H1 (cell line): ENCODE measurements around the gene YARS1. TPM values are rescaled to one million over a fixed set of nuclear protein-coding genes. Genes with fewer than 3 reads are reported as not detected.

Source experiments
- CTCF ChIA-PET: fragments of 300-600 bp; sonication (Branson Sonifier 250); formaldehyde crosslinking; loops from one replicate; lab custom pipeline; 2021; ENCODE audit not compliant: partially characterized antibody; lab: Charles Lee
- POLR2A ChIA-PET: fragments of 300-600 bp; sonication (Branson Sonifier 250); formaldehyde crosslinking; loops from one replicate; lab custom pipeline; 2021; ENCODE audit warnings: inconsistent platforms; ENCODE audit not compliant: partially characterized antibody; lab: Charles Lee
- DNase-seq, 2 experiments: peaks; one replicate each; pipeline versions ENCODE4 v3.0.0 to v3.0.0-alpha.2; 2010 to 2022; ENCODE audit warnings: low spot score in 2 of 2, low read depth in 1 of 2, mixed read lengths in 1 of 2
- FAIRE-seq: peaks from 2 replicates; lab custom pipeline; 2011; peaks lifted over from hg19 to GRCh38; lab: Jason Lieb, UNC
- H2AFZ ChIP-seq: 2 replicates; pipeline ENCODE4 v1.8.1; 2012; ENCODE audit warnings: low read length, inconsistent platforms
- H2AK5ac ChIP-seq: 2 replicates; pipeline ENCODE4 v1.6.1; 2013; ENCODE audit warnings: low read depth, low read length
- H2BK120ac ChIP-seq: replicated peaks from 2 replicates; pipeline ENCODE3; 2013; ENCODE audit warnings: low read depth, low read length, inconsistent platforms
- H2BK12ac ChIP-seq: 2 replicates; pipeline ENCODE4 v1.6.1; 2013; ENCODE audit warnings: low read depth, low read length
- H2BK15ac ChIP-seq: 2 replicates; pipeline ENCODE4 v1.6.1; 2013; ENCODE audit warnings: low read length
- H2BK20ac ChIP-seq: 2 replicates; pipeline ENCODE4 v1.6.1; 2013; ENCODE audit warnings: low read length
- H2BK5ac ChIP-seq: 2 replicates; pipeline ENCODE4 v1.6.1; 2013; ENCODE audit warnings: low read depth, low read length
- H3K14ac ChIP-seq: 2 replicates; pipeline ENCODE4 v1.6.1; 2013; ENCODE audit warnings: inconsistent platforms; ENCODE audit not compliant: insufficient read length
- H3K18ac ChIP-seq: 2 replicates; pipeline ENCODE4 v1.6.1; 2013; ENCODE audit warnings: low read length; ENCODE audit errors: extremely low read depth
- H3K23ac ChIP-seq: 2 replicates; pipeline ENCODE4 v1.6.1; 2013; ENCODE audit warnings: inconsistent platforms; ENCODE audit not compliant: insufficient read length
- H3K23me2 ChIP-seq: 2 replicates; pipeline ENCODE4 v1.6.1; 2013; ENCODE audit warnings: low read depth, low read length
- H3K27ac ChIP-seq: 2 replicates; pipeline ENCODE4 v1.6.1; 2011; ENCODE audit warnings: low read depth, low read length, inconsistent platforms
- H3K27me3 ChIP-seq, 4 experiments: replicated peaks in 1 of 4; 1 replicate in 1 of 4; 2 replicates in 3 of 4; pipeline versions ENCODE4 v1.6.1 to v1.8.1; 2011 to 2013; ENCODE audit warnings: low read length in 3 of 4, mild to moderate bottlenecking in 3 of 4, inconsistent platforms in 2 of 4, mixed read lengths in 2 of 4, moderate library complexity in 1 of 4; ENCODE audit not compliant: control insufficient read depth in 3 of 4, insufficient read depth in 3 of 4; ENCODE audit errors: extremely low read depth in 1 of 4
- H3K36me3 ChIP-seq, 4 experiments: 2 replicates each; pipeline versions ENCODE4 v1.6.1 to v1.8.1; 2011 to 2013; ENCODE audit warnings: mild to moderate bottlenecking in 4 of 4, low read length in 3 of 4, moderate library complexity in 2 of 4, control low read depth in 1 of 4, inconsistent platforms in 1 of 4; ENCODE audit not compliant: insufficient read depth in 4 of 4, control insufficient read depth in 2 of 4
- H3K4ac ChIP-seq: replicated peaks from 2 replicates; pipeline ENCODE3; 2013; ENCODE audit warnings: low read length, low read depth, mixed read lengths, inconsistent platforms; ENCODE audit not compliant: insufficient read length
- H3K4me1 ChIP-seq, 4 experiments: replicated peaks in 1 of 4; 1 replicate in 1 of 4; 2 replicates in 3 of 4; pipeline versions ENCODE4 v1.6.1 to v1.8.1; 2011 to 2013; ENCODE audit warnings: low read length in 3 of 4, inconsistent platforms in 2 of 4, mixed read lengths in 1 of 4; ENCODE audit not compliant: insufficient read depth in 4 of 4, control insufficient read depth in 3 of 4
- H3K4me2 ChIP-seq, 2 experiments: 2 replicates each; pipeline versions ENCODE4 v1.6.1 to v1.8.1; 2011 to 2013; ENCODE audit warnings: low read depth in 2 of 2, low read length in 2 of 2, control low read depth in 1 of 2, inconsistent platforms in 1 of 2, mild to moderate bottlenecking in 1 of 2; ENCODE audit not compliant: insufficient read depth in 1 of 2
- H3K4me3 ChIP-seq, 4 experiments: fragments of 200-600, 300-600 bp in 1 of 4; sonication (generic), shearing (Covaris generic), sonication (Bioruptor Twin) in 1 of 4; 2 replicates each; pipeline versions ENCODE4 v1.5.1 to v1.8.1; 2011 to 2016; ENCODE audit warnings: low read length in 4 of 4, low read depth in 3 of 4, control low read depth in 2 of 4, inconsistent platforms in 2 of 4, mild to moderate bottlenecking in 2 of 4, mixed read lengths in 1 of 4, moderate library complexity in 1 of 4; ENCODE audit not compliant: insufficient read depth in 2 of 4; ENCODE audit errors: extremely low read depth in 1 of 4
- H3K56ac ChIP-seq: replicated peaks from 2 replicates; pipeline ENCODE3; 2013; ENCODE audit warnings: low read depth, mild to moderate bottlenecking, mixed read lengths, low read length, inconsistent platforms; ENCODE audit not compliant: insufficient read length
- H3K79me1 ChIP-seq: 2 replicates; pipeline ENCODE4 v1.6.1; 2013; ENCODE audit warnings: low read depth, low read length, control low read depth
- H3K79me2 ChIP-seq, 2 experiments: 2 replicates each; pipeline versions ENCODE4 v1.6.1 to v1.8.1; 2012 to 2013; ENCODE audit warnings: low read length in 2 of 2, mild to moderate bottlenecking in 2 of 2, inconsistent platforms in 1 of 2; ENCODE audit not compliant: insufficient read depth in 2 of 2, control insufficient read depth in 1 of 2
- H3K9ac ChIP-seq, 4 experiments: replicated peaks in 1 of 4; 1 replicate in 1 of 4; 2 replicates in 3 of 4; pipeline versions ENCODE4 v1.6.1 to v1.8.1; 2011 to 2013; ENCODE audit warnings: low read depth in 3 of 4, low read length in 3 of 4, control low read depth in 2 of 4, mild to moderate bottlenecking in 2 of 4, moderate library complexity in 2 of 4, inconsistent platforms in 1 of 4; ENCODE audit errors: extremely low read depth in 1 of 4
- H3K9me3 ChIP-seq, 2 experiments: 2 replicates each; pipeline versions ENCODE4 v1.6.1 to v1.8.1; 2012 to 2013; ENCODE audit warnings: mild to moderate bottlenecking in 2 of 2, moderate library complexity in 2 of 2, control low read depth in 1 of 2, inconsistent platforms in 1 of 2, low read depth in 1 of 2, low read length in 1 of 2, mixed read lengths in 1 of 2; ENCODE audit not compliant: insufficient read depth in 2 of 2
- H4K20me1 ChIP-seq, 2 experiments: replicated peaks in 1 of 2; 2 replicates each; pipeline versions ENCODE3 to v1.8.1; 2011 to 2013; ENCODE audit warnings: inconsistent platforms in 2 of 2, low read length in 2 of 2, mild to moderate bottlenecking in 1 of 2; ENCODE audit not compliant: insufficient read depth in 2 of 2, control insufficient read depth in 1 of 2
- H4K5ac ChIP-seq: 2 replicates; pipeline ENCODE4 v1.6.1; 2013; ENCODE audit warnings: low read length, low read depth, mixed read lengths, inconsistent platforms; ENCODE audit not compliant: insufficient read length
- H4K8ac ChIP-seq: 2 replicates; pipeline ENCODE4 v1.8.0; 2013; ENCODE audit warnings: mild to moderate bottlenecking, moderate library complexity, low read length, inconsistent platforms; ENCODE audit not compliant: insufficient read depth; ENCODE audit errors: extremely low read depth
- H4K91ac ChIP-seq: replicated peaks from 2 replicates; pipeline ENCODE3; 2013; ENCODE audit warnings: low read length, mixed read lengths, inconsistent platforms; ENCODE audit not compliant: insufficient read length
- CEBPB ChIP-seq: IDR thresholded peaks from 2 replicates; pipeline ENCODE4 v1.6.1; 2012; ENCODE audit warnings: low read depth, low read length
- CHD2 ChIP-seq: IDR thresholded peaks from 2 replicates; pipeline ENCODE4 v1.6.1; 2012; ENCODE audit warnings: low read length, improper control_type of control experiment
- CREB1 ChIP-seq: IDR thresholded peaks from 2 replicates; pipeline ENCODE4 v1.6.1; 2012; ENCODE audit warnings: inconsistent platforms
- MAFK ChIP-seq: IDR thresholded peaks from 2 replicates; pipeline ENCODE4 v1.6.1; 2012; ENCODE audit warnings: low read depth, mild to moderate bottlenecking, improper control_type of control experiment, low read length
- POU5F1 ChIP-seq: IDR thresholded peaks from 2 replicates; pipeline ENCODE4 v1.6.1; 2011; ENCODE audit warnings: low read depth, mild to moderate bottlenecking, low read length, moderate library complexity
- SP2 ChIP-seq: IDR thresholded peaks from 2 replicates; pipeline ENCODE4 v1.6.1; 2012; ENCODE audit warnings: mild to moderate bottlenecking, low read length, inconsistent platforms
- TEAD4 ChIP-seq: IDR thresholded peaks from 2 replicates; pipeline ENCODE4 v1.6.1; 2012; ENCODE audit warnings: low read depth, low read length, inconsistent platforms, mixed read lengths
- YY1 ChIP-seq: IDR thresholded peaks from 2 replicates; pipeline ENCODE4 v1.6.1; 2011; ENCODE audit warnings: low read depth, mild to moderate bottlenecking, low read length
- WGBS, 2 experiments: shearing (Covaris generic) in 1 of 2; methylation state at CpG; one replicate each; pipeline versions ENCODE4 v1.1.6 to v1.1.7; 2013 to 2015; ENCODE audit warnings: low lambda C conversion rate in 2 of 2, mixed read lengths in 2 of 2, inconsistent platforms in 1 of 2, low coverage in 1 of 2, missing lambda C conversion rate in 1 of 2; ENCODE audit not compliant: insufficient replicate concordance in 2 of 2, insufficient coverage in 1 of 2, insufficient read length in 1 of 2; ENCODE audit errors: extremely low coverage in 1 of 2, missing lambda C conversion rate in 1 of 2; 5-methylcytosine and 5-hydroxymethylcytosine counted together
- polyA plus RNA-seq, 7 experiments: library from polyadenylated mRNA; depleted of rRNA in 3 of 7; stranded (reverse) in 5 of 7; unstranded in 2 of 7; fragments of >200 nt in 5 of 7; fragments of 200-250 nt in 2 of 7; gene quantifications; 1 replicate in 5 of 7; 2 replicates in 1 of 7; 4 replicates in 1 of 7; pipeline versions ENCODE4 v1.2.1 to v1.2.3, GENCODE V29; 2011 to 2013; ENCODE audit warnings: missing spikeins in 2 of 7, mixed read lengths in 2 of 7
- total RNA-seq: library from RNA; stranded (reverse); fragmentation: NEBNext Ultra II Directional; extraction: Animal tissue kit (Norgen Biotek cat#: 25700); gene quantifications from 2 replicates; pipeline ENCODE4 v1.2.1, GENCODE V29; 2021
- TF ChIP-seq, protein P1 (sequence below), 3 experiments: IDR thresholded peaks; 1 replicate in 2 of 3; 2 replicates in 1 of 3; pipeline versions ENCODE4 v1.5.1 to v1.6.1; 2011; ENCODE audit warnings: low read length in 3 of 3, mild to moderate bottlenecking in 3 of 3, inconsistent platforms in 2 of 3, low read depth in 1 of 3, moderate library complexity in 1 of 3; ENCODE audit not compliant: insufficient read depth in 1 of 3; ENCODE audit errors: control extremely low read depth in 1 of 3
- TF ChIP-seq, protein P2 (sequence below): IDR thresholded peaks from 2 replicates; pipeline ENCODE4 v1.6.1; 2011; ENCODE audit warnings: low read depth, mild to moderate bottlenecking, low read length; ENCODE audit not compliant: insufficient read depth

The YARS1 gene
- total and polyA plus RNA-seq, 2 of the 8 experiments (the other 6 are each of a cell fraction or from before 2014, with no cell fraction given): 47.1 to 226 TPM

DNA sequence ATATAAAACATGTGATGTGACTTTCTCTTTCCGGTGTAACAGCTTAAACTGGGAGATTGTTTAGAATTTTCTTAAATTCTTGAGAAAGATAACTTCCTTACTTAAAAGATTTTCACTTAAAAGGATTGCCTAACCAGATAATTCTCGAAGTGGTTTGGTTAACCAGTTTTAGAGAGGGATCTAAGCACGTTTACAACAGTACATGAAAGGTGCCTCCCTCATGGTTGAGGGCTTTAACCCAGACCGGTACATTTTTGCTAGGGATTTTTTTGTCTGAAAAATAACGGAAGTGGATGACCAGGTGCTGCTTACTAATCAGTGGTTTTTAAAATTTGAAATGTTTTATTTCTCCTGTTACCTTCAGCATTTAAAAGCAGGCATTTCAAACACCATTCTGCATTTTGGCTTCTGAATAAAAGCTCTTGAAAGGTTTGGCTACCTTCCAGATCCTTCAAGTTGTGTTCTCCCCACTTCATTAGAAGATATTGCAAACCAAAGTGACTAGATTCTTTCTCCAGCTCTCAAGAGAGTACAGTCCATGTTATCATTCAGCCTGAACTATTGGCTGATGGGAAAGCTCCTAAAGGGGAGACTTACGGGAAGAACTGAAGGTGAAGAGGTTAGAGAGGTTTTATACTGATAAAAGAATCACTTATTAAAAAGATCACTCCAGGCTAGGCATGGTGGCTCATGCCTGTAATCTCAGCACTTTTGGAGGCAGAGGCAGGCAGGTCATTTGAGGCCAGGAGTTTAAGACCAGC is 13.1 kb upstream of the YARS1 start:
- Histone ChIP-seq H3K4me2 (no peak overlapping the region), H2BK15ac (no peak overlapping the region), H4K5ac (no peak overlapping the region), H3K4me1 (no peaks in the 10 kb centered on the region), H4K20me1 (no peaks in the 10 kb centered on the region), H4K8ac (no peak overlapping the region), H3K27me3 (no peaks in the 10 kb centered on the region), H3K27ac (no peak overlapping the region), H2AK5ac (no peak overlapping the region), H3K4me3 (no peak overlapping the region), H2BK120ac (no peak overlapping the region), H2BK12ac (no peak overlapping the region), H3K14ac (no peak overlapping the region), H2BK20ac (no peak overlapping the region), H3K23ac (no peak overlapping the region), H2AFZ (no peak overlapping the region), H3K4ac (no peak overlapping the region), H3K9ac (no peak overlapping the region), H3K56ac (no peak overlapping the region), H4K91ac (no peak overlapping the region), H3K79me2 (no peaks in the 10 kb centered on the region), H2BK5ac (no peak overlapping the region), H3K18ac (no peak overlapping the region), H3K36me3 (peaks cover 14 to 87% (median 61%) of the 10 kb centered on the region in 4 experiments; a peak in 7 of 8 replicates), H3K23me2 (no peaks in the 10 kb centered on the region), H3K9me3 (no peaks in the 10 kb centered on the region), H3K79me1 (no peaks in the 10 kb centered on the region; the same call in 1 of the 2 replicates)
- POLR2A ChIA-PET: interaction anchor here (1.2 to 3.3 kb wide), 5 partner anchors 9 to 18 kb away, joined by 3 to 14 read pairs (median 7); partner anchors contain the start of genes S100PBP and YARS1
- DNase-seq (no peak), FAIRE-seq (no peak)
- CTCF ChIA-PET: interaction anchor here (0.6 to 2.1 kb wide), 3 partner anchors 41 to 256 kb away, joined by 4 to 12 read pairs (median 5); no protein-coding TSS in a partner anchor
- TF ChIP-seq TEAD4 (no peak), CEBPB (no peak), CREB1 (no peak), CHD2 (no peak), POU5F1 (no peak), YY1 (no peak), MAFK (no peak), SP2 (no peak)
- TF ChIP-seq, protein P1, sequence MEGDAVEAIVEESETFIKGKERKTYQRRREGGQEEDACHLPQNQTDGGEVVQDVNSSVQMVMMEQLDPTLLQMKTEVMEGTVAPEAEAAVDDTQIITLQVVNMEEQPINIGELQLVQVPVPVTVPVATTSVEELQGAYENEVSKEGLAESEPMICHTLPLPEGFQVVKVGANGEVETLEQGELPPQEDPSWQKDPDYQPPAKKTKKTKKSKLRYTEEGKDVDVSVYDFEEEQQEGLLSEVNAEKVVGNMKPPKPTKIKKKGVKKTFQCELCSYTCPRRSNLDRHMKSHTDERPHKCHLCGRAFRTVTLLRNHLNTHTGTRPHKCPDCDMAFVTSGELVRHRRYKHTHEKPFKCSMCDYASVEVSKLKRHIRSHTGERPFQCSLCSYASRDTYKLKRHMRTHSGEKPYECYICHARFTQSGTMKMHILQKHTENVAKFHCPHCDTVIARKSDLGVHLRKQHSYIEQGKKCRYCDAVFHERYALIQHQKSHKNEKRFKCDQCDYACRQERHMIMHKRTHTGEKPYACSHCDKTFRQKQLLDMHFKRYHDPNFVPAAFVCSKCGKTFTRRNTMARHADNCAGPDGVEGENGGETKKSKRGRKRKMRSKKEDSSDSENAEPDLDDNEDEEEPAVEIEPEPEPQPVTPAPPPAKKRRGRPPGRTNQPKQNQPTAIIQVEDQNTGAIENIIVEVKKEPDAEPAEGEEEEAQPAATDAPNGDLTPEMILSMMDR (IDR thresholded peaks at IDR 0.05; ENCODE audit: control extremely low read depth in 1 of 3, insufficient read depth in 1 of 3, low read depth in 1 of 3, low read length in 3 of 3): no peak
- TF ChIP-seq, protein P2, sequence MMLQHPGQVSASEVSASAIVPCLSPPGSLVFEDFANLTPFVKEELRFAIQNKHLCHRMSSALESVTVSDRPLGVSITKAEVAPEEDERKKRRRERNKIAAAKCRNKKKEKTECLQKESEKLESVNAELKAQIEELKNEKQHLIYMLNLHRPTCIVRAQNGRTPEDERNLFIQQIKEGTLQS: no peak
- WGBS, 2 experiments: 89% methylated on average over 6 of the region's 6 CpGs; no CpG with 5 or more reads in 1 of the 2 experiments
